Neural progenitor cell (in vitro differentiated cells): ENCODE results near the gene SLC38A10.

ENCODE experiments used
- EZH2 ChIP-seq: fragments of 200-600 bp; sonication (generic); IDR thresholded peaks from 2 replicates; pipeline ENCODE4 v1.6.1; 2017; ENCODE audit warnings: antibody characterized with exemption, mild to moderate bottlenecking, moderate library complexity
- EZH2phosphoT487 ChIP-seq: fragments of 200-600 bp; sonication (generic); IDR thresholded peaks from 2 replicates; pipeline ENCODE4 v1.6.1; 2017; ENCODE audit warnings: antibody characterized with exemption
- TF ChIP-seq, protein P1 (sequence below): fragments of 200-600 bp; sonication (generic); IDR thresholded peaks from 2 replicates; pipeline ENCODE4 v1.5.1; 2017; ENCODE audit warnings: antibody characterized with exemption, mild to moderate bottlenecking

DNA sequence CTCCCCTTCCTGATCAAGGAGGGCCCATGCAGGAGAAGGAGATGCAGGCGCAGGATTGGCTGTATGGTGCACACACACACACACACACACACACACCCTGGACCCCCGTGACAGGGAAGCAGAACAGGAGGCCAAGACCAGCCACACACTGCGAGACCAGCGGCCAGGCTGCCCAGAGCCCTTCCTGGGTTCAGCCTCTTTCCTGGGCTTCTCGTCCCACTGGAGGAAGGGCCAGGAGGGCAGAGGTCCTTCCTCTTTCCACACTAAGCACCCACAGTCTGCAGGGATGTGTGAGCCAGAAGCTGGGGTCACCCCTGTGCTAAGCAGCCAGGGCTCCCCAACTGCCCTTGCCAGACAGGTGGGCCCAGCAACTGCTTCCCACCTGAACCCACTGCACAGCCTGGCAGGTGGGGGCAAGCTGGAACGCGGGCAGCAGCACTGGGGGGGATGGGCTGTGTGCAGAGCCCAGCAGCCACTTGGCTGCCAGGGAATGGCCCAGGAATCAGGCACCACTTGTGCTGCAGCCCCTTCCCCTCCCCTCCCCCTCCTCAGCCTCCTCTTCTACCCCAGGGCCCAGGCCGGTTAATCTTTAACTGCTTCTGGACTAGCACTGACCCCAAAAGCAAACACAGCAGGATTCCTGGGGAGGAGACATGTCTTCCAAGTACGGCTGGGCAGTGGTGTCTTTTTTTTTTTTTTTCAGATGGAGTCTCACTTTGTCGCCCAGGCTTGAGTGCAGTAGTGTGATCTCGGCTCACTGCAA is 44.6 kb upstream of the SLC38A10 start:
- TF ChIP-seq EZH2phosphoT487 (no peak), EZH2 (no peak)
- TF ChIP-seq, protein P1, sequence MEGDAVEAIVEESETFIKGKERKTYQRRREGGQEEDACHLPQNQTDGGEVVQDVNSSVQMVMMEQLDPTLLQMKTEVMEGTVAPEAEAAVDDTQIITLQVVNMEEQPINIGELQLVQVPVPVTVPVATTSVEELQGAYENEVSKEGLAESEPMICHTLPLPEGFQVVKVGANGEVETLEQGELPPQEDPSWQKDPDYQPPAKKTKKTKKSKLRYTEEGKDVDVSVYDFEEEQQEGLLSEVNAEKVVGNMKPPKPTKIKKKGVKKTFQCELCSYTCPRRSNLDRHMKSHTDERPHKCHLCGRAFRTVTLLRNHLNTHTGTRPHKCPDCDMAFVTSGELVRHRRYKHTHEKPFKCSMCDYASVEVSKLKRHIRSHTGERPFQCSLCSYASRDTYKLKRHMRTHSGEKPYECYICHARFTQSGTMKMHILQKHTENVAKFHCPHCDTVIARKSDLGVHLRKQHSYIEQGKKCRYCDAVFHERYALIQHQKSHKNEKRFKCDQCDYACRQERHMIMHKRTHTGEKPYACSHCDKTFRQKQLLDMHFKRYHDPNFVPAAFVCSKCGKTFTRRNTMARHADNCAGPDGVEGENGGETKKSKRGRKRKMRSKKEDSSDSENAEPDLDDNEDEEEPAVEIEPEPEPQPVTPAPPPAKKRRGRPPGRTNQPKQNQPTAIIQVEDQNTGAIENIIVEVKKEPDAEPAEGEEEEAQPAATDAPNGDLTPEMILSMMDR = no peak
